GM12801 (cell line): ENCODE results near the gene PBX3.

Experiments used
- CTCF ChIP-seq: IDR thresholded peaks from one replicate; pipeline ENCODE4 v1.5.1; 2011; ENCODE audit warnings: control low read depth; ENCODE audit not compliant: insufficient read length; ENCODE audit errors: extremely low read depth

The PBX3 gene

GRCh38 chr9:125953314-125954019 is 206.3 kb downstream of the PBX3 start:
- TF ChIP-seq CTCF, result no peak

- TF ChIP-seq CTCF, result no peak
Observed at GRCh38 chr9:125956102-125956501, 208.9 kb downstream of the PBX3 start.

- no peak for TF ChIP-seq CTCF
Observed at GRCh38 chr9:125959315-125959714, 212.1 kb downstream of the PBX3 start.

GRCh38 chr9:125959951-125960619 is 212.9 kb downstream of the PBX3 start:
- no peak for TF ChIP-seq CTCF

- TF ChIP-seq CTCF, result no peak
Observed at GRCh38 chr9:125960626-125961025, 213.5 kb downstream of the PBX3 start.

GRCh38 chr9:125961072-125961471 is 213.9 kb downstream of the PBX3 start:
- no peak for TF ChIP-seq CTCF

GRCh38 chr9:125963932-125964331 is 216.8 kb downstream of the PBX3 start:
- TF ChIP-seq CTCF, result no peak
